Measurements from ENCODE around the gene WIPF3.

GRCh38 chr7:29924684-29925083 lies 118.4 kb downstream of the WIPF3 start:
- TF ChIP-seq FOXA1 (IDR thresholded peaks at IDR 0.05) (no peak), HNF4G (IDR thresholded peaks at IDR 0.05) (no peak), REST (IDR thresholded peaks at IDR 0.05) (no peak), SP1 (IDR thresholded peaks at IDR 0.05) (no peak), EGR1 (IDR thresholded peaks at IDR 0.05; ENCODE audit: low read depth in 2 of 2) (no peak)
- TF ChIP-seq, protein P1, sequence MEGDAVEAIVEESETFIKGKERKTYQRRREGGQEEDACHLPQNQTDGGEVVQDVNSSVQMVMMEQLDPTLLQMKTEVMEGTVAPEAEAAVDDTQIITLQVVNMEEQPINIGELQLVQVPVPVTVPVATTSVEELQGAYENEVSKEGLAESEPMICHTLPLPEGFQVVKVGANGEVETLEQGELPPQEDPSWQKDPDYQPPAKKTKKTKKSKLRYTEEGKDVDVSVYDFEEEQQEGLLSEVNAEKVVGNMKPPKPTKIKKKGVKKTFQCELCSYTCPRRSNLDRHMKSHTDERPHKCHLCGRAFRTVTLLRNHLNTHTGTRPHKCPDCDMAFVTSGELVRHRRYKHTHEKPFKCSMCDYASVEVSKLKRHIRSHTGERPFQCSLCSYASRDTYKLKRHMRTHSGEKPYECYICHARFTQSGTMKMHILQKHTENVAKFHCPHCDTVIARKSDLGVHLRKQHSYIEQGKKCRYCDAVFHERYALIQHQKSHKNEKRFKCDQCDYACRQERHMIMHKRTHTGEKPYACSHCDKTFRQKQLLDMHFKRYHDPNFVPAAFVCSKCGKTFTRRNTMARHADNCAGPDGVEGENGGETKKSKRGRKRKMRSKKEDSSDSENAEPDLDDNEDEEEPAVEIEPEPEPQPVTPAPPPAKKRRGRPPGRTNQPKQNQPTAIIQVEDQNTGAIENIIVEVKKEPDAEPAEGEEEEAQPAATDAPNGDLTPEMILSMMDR (IDR thresholded peaks at IDR 0.05; ENCODE audit: low read depth, low read length, missing input control): no peak
- TF ChIP-seq, protein P2, sequence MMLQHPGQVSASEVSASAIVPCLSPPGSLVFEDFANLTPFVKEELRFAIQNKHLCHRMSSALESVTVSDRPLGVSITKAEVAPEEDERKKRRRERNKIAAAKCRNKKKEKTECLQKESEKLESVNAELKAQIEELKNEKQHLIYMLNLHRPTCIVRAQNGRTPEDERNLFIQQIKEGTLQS (IDR thresholded peaks at IDR 0.05): no peak
- TF ChIP-seq, protein P3, sequence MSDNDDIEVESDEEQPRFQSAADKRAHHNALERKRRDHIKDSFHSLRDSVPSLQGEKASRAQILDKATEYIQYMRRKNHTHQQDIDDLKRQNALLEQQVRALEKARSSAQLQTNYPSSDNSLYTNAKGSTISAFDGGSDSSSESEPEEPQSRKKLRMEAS (IDR thresholded peaks at IDR 0.05): no peak

Measured in liver (tissue), 3 donors.